BLaER1 (cell line): ENCODE data around the gene ZNF512B.
"Not testable (repeated sequence)": the region's sequence is repeated elsewhere in the genome, so short reads cannot be mapped to it uniquely, and the experiment has no call there.

Experiments used
- H3K27ac ChIP-seq: shearing (Covaris generic); formaldehyde crosslinking; 2 replicates; pipeline ENCODE4 v1.8.1; 2022
- H3K27me3 ChIP-seq: shearing (Covaris generic); formaldehyde crosslinking; 2 replicates; pipeline ENCODE4 v1.8.1; 2022
- H3K36me3 ChIP-seq: shearing (Covaris generic); formaldehyde crosslinking; 2 replicates; pipeline ENCODE4 v1.8.1; 2022
- H3K4me1 ChIP-seq: shearing (Covaris generic); formaldehyde crosslinking; 2 replicates; pipeline ENCODE4 v1.8.1; 2022
- H3K4me2 ChIP-seq: shearing (Covaris generic); formaldehyde crosslinking; 2 replicates; pipeline ENCODE4 v1.8.1; 2022
- H3K4me3 ChIP-seq: shearing (Covaris generic); formaldehyde crosslinking; 2 replicates; pipeline ENCODE4 v1.8.1; 2022
- H3K9ac ChIP-seq: shearing (Covaris generic); formaldehyde crosslinking; 2 replicates; pipeline ENCODE4 v1.8.1; 2022
- H3K9me3 ChIP-seq: shearing (Covaris generic); formaldehyde crosslinking; 2 replicates; pipeline ENCODE4 v1.8.1; 2022
- H4K20me1 ChIP-seq: shearing (Covaris generic); formaldehyde crosslinking; 2 replicates; pipeline ENCODE4 v1.8.1; 2022
- Cebpa-rat ChIP-seq: shearing (Covaris generic); IDR thresholded peaks from 2 replicates; pipeline ENCODE4 v1.8.1; 2022

The ZNF512B gene

GRCh38 chr20:63963348-63963741 is 6.4 kb downstream of the ZNF512B start:
- H3K9me3 ChIP-seq = peaks cover 36% of the 10 kb centered on the region
- H3K9ac ChIP-seq = no peak overlapping the region
- H3K36me3 ChIP-seq = peaks cover 89% of the 10 kb centered on the region
- peaks cover 15% of the 10 kb centered on the region for H3K4me1 ChIP-seq
- TF ChIP-seq Cebpa-rat = no peak
- peaks cover 12% of the 10 kb centered on the region for H4K20me1 ChIP-seq
- H3K27ac ChIP-seq = no peak overlapping the region
- H3K4me3 ChIP-seq = no peak overlapping the region
- H3K27me3 ChIP-seq = no peaks in the 10 kb centered on the region
- no peak overlapping the region for H3K4me2 ChIP-seq

- H3K27ac ChIP-seq = no peak overlapping the region
- H3K9ac ChIP-seq = no peak overlapping the region
- peaks cover 12% of the 10 kb centered on the region for H4K20me1 ChIP-seq
- H3K27me3 ChIP-seq = no peaks in the 10 kb centered on the region
- peaks cover 83% of the 10 kb centered on the region for H3K36me3 ChIP-seq
- H3K4me1 ChIP-seq = peaks cover 15% of the 10 kb centered on the region
- no peak overlapping the region for H3K4me2 ChIP-seq
- no peak for TF ChIP-seq Cebpa-rat
- H3K9me3 ChIP-seq = peaks cover 30% of the 10 kb centered on the region
- no peak overlapping the region for H3K4me3 ChIP-seq
These were observed 7.0 kb downstream of the ZNF512B start for GRCh38 chr20:63962426-63963347.

- no peak overlapping the region for H3K27ac ChIP-seq
- no peak overlapping the region for H3K4me2 ChIP-seq
- H3K4me3 ChIP-seq = no peak overlapping the region
- peaks cover 12% of the 10 kb centered on the region for H4K20me1 ChIP-seq
- H3K36me3 ChIP-seq = peaks cover 74% of the 10 kb centered on the region
- no peak overlapping the region for H3K9ac ChIP-seq
- no peaks in the 10 kb centered on the region for H3K27me3 ChIP-seq
- peaks cover 22% of the 10 kb centered on the region for H3K9me3 ChIP-seq
- peaks cover 22% of the 10 kb centered on the region for H3K4me1 ChIP-seq
- TF ChIP-seq Cebpa-rat = no peak
These were observed 7.9 kb downstream of the ZNF512B start for GRCh38 chr20:63961664-63962425.

GRCh38 chr20:63960654-63961621 is 8.8 kb downstream of the ZNF512B start:
- H3K4me3 ChIP-seq, H3K27me3 ChIP-seq, H3K4me2 ChIP-seq, H3K27ac ChIP-seq, H3K9ac ChIP-seq: not testable (repeated sequence)
- H4K20me1 ChIP-seq = peaks cover 12% of the 10 kb centered on the region
- H3K9me3 ChIP-seq = peaks cover 13% of the 10 kb centered on the region
- peaks cover 24% of the 10 kb centered on the region for H3K4me1 ChIP-seq
- H3K36me3 ChIP-seq = peaks cover 65% of the 10 kb centered on the region

GRCh38 chr20:63959699-63960075 is 10.0 kb downstream of the ZNF512B start:
- Histone ChIP-seq H3K4me2 (no peak overlapping the region), H3K9me3 (peaks cover 10% of the 10 kb centered on the region; the same call in 1 of the 2 replicates), H3K4me1 (peaks cover 32% of the 10 kb centered on the region), H3K9ac (no peak overlapping the region), H3K36me3 (peaks cover 63% of the 10 kb centered on the region), H3K27ac (no peak overlapping the region), H3K4me3 (no peak overlapping the region), H3K27me3 (no peaks in the 10 kb centered on the region), H4K20me1 (peaks cover 25% of the 10 kb centered on the region)
- no peak for TF ChIP-seq Cebpa-rat

- Histone ChIP-seq H3K4me1 (peaks cover 38% of the 10 kb centered on the region), H3K27ac (no peak overlapping the region), H3K4me2 (0 out of 2 replicates have a peak overlapping the region, but pooled peaks have one; percentile 7), H3K4me3 (no peak overlapping the region), H4K20me1 (peaks cover 30% of the 10 kb centered on the region), H3K9ac (no peak overlapping the region), H3K9me3 (peaks cover 4% of the 10 kb centered on the region; the same call in 1 of the 2 replicates), H3K27me3 (no peaks in the 10 kb centered on the region), H3K36me3 (peaks cover 57% of the 10 kb centered on the region)
- no peak for TF ChIP-seq Cebpa-rat
These were observed 10.6 kb downstream of the ZNF512B start for GRCh38 chr20:63958964-63959698.

- peak overlapping the region; percentile 98; the same call in 1 of the 2 replicates for H3K4me2 ChIP-seq
- peaks cover 51% of the 10 kb centered on the region for H3K36me3 ChIP-seq
These were observed 11.3 kb downstream of the ZNF512B start for GRCh38 chr20:63958471-63958870.

GRCh38 chr20:63957690-63958441 is 11.9 kb downstream of the ZNF512B start:
- H3K4me2 ChIP-seq = peak overlapping the region; percentile 98
- peak overlapping the region; percentile 94; the same call in 1 of the 2 replicates for H3K4me3 ChIP-seq
- H3K27me3 ChIP-seq = no peaks in the 10 kb centered on the region
- peaks cover 43% of the 10 kb centered on the region for H4K20me1 ChIP-seq
- H3K27ac ChIP-seq = no peak overlapping the region
- peaks cover 51% of the 10 kb centered on the region for H3K4me1 ChIP-seq
- H3K36me3 ChIP-seq = peaks cover 45% of the 10 kb centered on the region
- no peak for TF ChIP-seq Cebpa-rat
- no peaks in the 10 kb centered on the region for H3K9me3 ChIP-seq
- peak overlapping the region; percentile 75; the same call in 1 of the 2 replicates for H3K9ac ChIP-seq

More at GRCh38 chr20:63958471-63958870, 11.3 kb downstream of the ZNF512B start:
- no peaks in the 10 kb centered on the region for H3K27me3 ChIP-seq
- H3K27ac ChIP-seq = no peak overlapping the region
- peaks cover 45% of the 10 kb centered on the region for H3K4me1 ChIP-seq
- H3K9me3 ChIP-seq = no peaks in the 10 kb centered on the region
- H3K4me3 ChIP-seq = no peak overlapping the region
- TF ChIP-seq Cebpa-rat = no peak
- H3K9ac ChIP-seq = no peak overlapping the region
- H4K20me1 ChIP-seq = peaks cover 37% of the 10 kb centered on the region
